ENCODE measurements around the gene PSMB5. TPM values are rescaled to one million over a fixed set of nuclear protein-coding genes. Genes with fewer than 3 reads are reported as not detected.

PSMB5 gene
- total RNA-seq (2011; cell fraction: chromatin; rRNA removed; ENCODE audit: low replicate concordance): 49.0 and 108 TPM in 2 replicates
- total RNA-seq (2011; cell fraction: nucleolus; rRNA removed): 166 and 172 TPM in 2 replicates
- total RNA-seq (2011; cell fraction: nucleoplasm; rRNA removed): 110 and 115 TPM in 2 replicates
- total RNA-seq (2014; rRNA removed): 279 and 297 TPM in 2 replicates
- total RNA-seq (2014; rRNA removed; fragmentation: Illumina TruSeq; extraction: Trizol): 204 and 223 TPM in 2 replicates
- 210 and 212 TPM in 2 replicates for total RNA-seq (2015; rRNA removed; fragmentation: Illumina TruSeq; extraction: Trizol)
- 198 and 218 TPM in 2 replicates for total RNA-seq (2021)
- polyA plus RNA-seq (2011; rRNA removed): 273 and 285 TPM in 2 replicates
- 421 and 454 TPM in 2 replicates for polyA plus RNA-seq (2011; cell fraction: cytosol; rRNA removed)
- 100 and 125 TPM in 2 replicates for polyA plus RNA-seq (2011; cell fraction: nucleus; rRNA removed)
- polyA plus RNA-seq (2012): 194 and 217 TPM in 2 replicates
- polyA plus RNA-seq (2014; fragmentation: Illumina TruSeq; extraction: Trizol): 194 and 201 TPM in 2 replicates
- polyA plus RNA-seq (2014; fragmentation: Nextera tagmentation; extraction: Ambion mirVana): 1,000 to 10,000 TPM; 1,679 to 1,870 TPM
- 249 and 269 TPM in 2 replicates for polyA plus RNA-seq (2014; rRNA removed)
- 242 and 304 TPM in 2 replicates for polyA minus RNA-seq (2011; rRNA and poly(A)+ RNA removed)
- polyA minus RNA-seq (2011; cell fraction: cytosol; rRNA and poly(A)+ RNA removed): 130 and 188 TPM in 2 replicates
- polyA minus RNA-seq (2011; cell fraction: nucleus; rRNA and poly(A)+ RNA removed): 61.7 and 82.4 TPM in 2 replicates
- Bru-seq, nascent RNA: percentile 90 among the genes with signal in this experiment
- BruChase-seq, experiment 1, labeled RNA remaining after a 2-hour chase: percentile 89 among the genes with signal in this experiment
- percentile 90 among the genes with signal in this experiment for BruChase-seq, experiment 2, labeled RNA remaining after a 6-hour chase
- long read RNA-seq, experiment 1, transcript PSMB5-202 (3 exons, 1,294 nt): major isoform, 426 of 566 reads
- long read RNA-seq, experiment 1, transcript PSMB5-203 (3 exons, 900 nt): minor isoform, 6 of 566 reads
- long read RNA-seq, experiment 1, transcript PSMB5-205 (4 exons, 1,117 nt): minor isoform, 39 of 566 reads
- long read RNA-seq, experiment 1, partial matches to known transcripts: 9 of 566 reads
- long read RNA-seq, experiment 1, other reads (novel, unspliced or antisense): 77 of 566 reads
- long read RNA-seq, experiment 2, transcript PSMB5-202 (3 exons, 1,294 nt): major isoform, 264 of 332 reads
- long read RNA-seq, experiment 2, transcript PSMB5-203 (3 exons, 900 nt): minor isoform, 6 of 332 reads
- long read RNA-seq, experiment 2, transcript PSMB5-205 (4 exons, 1,117 nt): minor isoform, 13 of 332 reads
- long read RNA-seq, experiment 2, partial matches to known transcripts: 13 of 332 reads
- long read RNA-seq, experiment 2, other reads (novel, unspliced or antisense): 31 of 332 reads
- long read RNA-seq, experiment 3, transcript PSMB5-203 (3 exons, 900 nt): minor isoform, 6 of 636 reads
- long read RNA-seq, experiment 3, transcript PSMB5-202 (3 exons, 1,294 nt): major isoform, 582 of 636 reads
- long read RNA-seq, experiment 3, transcript PSMB5-205 (4 exons, 1,117 nt): minor isoform, 21 of 636 reads
- long read RNA-seq, experiment 3, partial matches to known transcripts: 10 of 636 reads
- long read RNA-seq, experiment 3, other reads (novel, unspliced or antisense): 15 of 636 reads

DNA sequence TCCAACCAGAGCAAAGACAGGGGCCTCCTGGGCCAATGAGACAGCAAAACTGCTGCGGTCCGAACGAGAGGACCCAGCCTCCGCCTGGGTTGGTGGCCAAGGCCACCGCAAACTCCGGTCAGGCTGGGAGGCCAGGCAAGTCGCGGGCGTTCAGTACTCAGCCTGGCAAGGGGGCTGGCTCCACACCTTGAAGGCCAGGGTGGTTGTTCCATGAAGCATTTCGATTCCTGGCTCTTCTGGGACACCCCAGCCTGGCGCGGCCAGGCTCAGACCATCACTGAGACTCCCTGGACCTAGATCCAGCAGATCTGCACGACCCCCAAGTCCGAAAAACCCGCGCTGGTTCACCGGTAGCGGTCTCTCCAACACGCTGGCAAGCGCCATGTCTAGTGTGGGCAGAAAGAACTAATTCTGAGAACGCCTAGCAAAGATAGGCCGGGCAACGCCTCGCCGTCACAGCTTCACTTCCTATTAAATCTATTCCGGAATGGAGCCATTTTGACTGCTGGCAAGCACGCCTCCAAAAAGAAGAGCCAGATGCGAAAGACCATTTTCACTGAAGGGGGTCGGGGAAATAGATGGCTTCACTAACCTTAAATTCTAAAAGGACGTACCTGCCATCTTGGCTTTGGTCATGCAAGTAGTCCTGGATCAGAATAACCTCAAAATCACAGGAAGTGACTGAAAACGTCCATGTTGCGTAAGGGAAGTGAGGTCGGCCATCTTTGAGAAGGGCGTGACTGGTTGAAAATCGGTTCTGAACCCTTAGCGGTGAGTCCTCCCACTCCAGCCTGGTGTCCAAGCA, at the start of gene PSMB5:
PSMB5 (minus strand) TSS at position 403 of the 805 bp plus-strand sequence; CDS start at position 384, 19 bp downstream.
- FAIRE-seq: peak; percentile 99
- TF ChIP-seq SMAD1 (IDR thresholded peaks at IDR 0.05; ENCODE audit: low read depth, low read length, partially characterized antibody) (peak; percentile 33), PML (IDR thresholded peaks at IDR 0.05; ENCODE audit: low read length) (peak; percentile 43; the same call in 1 of the 2 replicates), CBX8 (IDR thresholded peaks at IDR 0.05; ENCODE audit: borderline replicate concordance, extremely low read depth, low read depth, low read length, poor library complexity, severe bottlenecking) (no peak), PRMT5 (CRISPR knock-in tag; IDR thresholded peaks at IDR 0.05) (no peak)
- TF ChIP-seq, protein P1, sequence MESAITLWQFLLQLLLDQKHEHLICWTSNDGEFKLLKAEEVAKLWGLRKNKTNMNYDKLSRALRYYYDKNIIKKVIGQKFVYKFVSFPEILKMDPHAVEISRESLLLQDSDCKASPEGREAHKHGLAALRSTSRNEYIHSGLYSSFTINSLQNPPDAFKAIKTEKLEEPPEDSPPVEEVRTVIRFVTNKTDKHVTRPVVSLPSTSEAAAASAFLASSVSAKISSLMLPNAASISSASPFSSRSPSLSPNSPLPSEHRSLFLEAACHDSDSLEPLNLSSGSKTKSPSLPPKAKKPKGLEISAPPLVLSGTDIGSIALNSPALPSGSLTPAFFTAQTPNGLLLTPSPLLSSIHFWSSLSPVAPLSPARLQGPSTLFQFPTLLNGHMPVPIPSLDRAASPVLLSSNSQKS (CRISPR knock-in tag; IDR thresholded peaks at IDR 0.05): no peak
- TF ChIP-seq, protein P2, sequence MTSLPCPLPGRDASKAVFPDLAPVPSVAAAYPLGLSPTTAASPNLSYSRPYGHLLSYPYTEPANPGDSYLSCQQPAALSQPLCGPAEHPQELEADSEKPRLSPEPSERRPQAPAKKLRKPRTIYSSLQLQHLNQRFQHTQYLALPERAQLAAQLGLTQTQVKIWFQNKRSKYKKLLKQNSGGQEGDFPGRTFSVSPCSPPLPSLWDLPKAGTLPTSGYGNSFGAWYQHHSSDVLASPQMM (CRISPR knock-in tag; IDR thresholded peaks at IDR 0.05): no peak
- TF ChIP-seq, protein P3, sequence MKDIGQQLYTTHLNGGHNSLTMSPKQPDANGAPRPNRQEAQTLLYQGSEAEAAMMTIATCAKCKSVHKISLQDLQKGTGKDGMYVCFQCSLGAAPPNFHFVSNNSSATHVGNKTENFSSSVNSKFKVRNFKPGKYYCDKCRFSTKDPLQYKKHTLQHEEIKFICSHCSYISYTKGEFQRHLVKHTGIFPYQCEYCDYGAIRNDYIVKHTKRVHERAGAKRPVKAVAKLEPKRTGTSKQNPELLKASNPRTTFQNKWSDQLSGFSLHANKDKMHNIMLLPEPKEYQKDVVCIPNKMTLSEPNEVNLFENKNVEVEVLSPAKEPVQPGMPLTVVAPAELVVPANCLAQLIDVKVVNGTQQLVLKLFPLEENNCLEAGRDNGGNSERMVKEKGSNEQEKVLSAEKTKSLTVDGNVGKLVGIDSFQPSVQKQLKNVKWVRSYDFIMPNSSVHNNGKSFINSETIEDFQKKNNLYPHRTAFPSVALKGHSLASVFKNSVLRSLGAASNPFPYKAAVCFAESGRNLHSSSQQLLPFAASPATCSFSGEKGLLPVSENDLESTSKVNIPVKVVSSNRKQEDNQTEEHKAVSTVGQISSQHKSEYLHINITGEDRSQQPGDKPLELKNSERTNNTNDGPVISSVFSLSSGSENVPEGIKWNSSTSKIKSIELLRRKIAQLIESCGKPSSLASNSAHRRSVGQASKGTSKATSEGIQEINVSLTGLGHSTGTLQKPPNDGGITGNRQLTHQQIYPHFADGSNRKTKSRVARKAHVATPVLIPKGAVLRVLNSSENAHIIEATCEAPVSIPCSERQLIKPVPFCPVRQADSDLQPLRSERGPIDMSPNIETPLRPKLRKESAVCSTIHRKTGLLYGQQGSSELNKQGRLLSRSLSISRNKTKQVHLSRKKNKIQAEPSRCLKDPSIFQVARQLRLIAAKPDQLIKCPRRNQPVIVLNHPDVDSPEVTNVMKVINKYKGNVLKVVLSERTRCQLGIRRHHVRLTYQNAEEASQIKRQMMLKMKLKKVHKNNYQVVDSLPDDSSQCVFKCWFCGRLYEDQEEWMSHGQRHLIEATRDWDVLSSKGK (CRISPR knock-in tag; IDR thresholded peaks at IDR 0.05): no peak

More for the DNA sequence above, at the start of gene PSMB5:
- ChIA-PET CTCF (ENCODE audit: low intra/inter-chr PET ratio) (no interaction called here), POLR2A (interaction anchor here (0.6 to 3.2 kb wide), 8 partner anchors 9 to 52 kb away, joined by 3 to 11 read pairs (median 4); partner anchors contain the start of genes AJUBA and CDH24)
- peak; percentile 98 for ATAC-seq
- H3K79me2 ChIP-seq (ENCODE audit: control insufficient read depth, insufficient read depth, low read length): peaks cover 40% of the 10 kb centered on the region
- H4K20me1 ChIP-seq (replicated peaks; ENCODE audit: control insufficient read depth, insufficient read depth, low read length): no peaks in the 10 kb centered on the region
- H3K9me1 ChIP-seq (ENCODE audit: control insufficient read depth, insufficient read depth, low read length): no peaks in the 10 kb centered on the region
- peak; percentile 85 to 97 (median 90) for DNase-seq (ENCODE audit: extremely low read depth in 1 of 4, low spot score in 3 of 4)
- no peaks in the 10 kb centered on the region for H3K27me3 ChIP-seq (ENCODE audit: control insufficient read depth in 2 of 2, insufficient read depth in 2 of 2, low read length in 2 of 2)
- no peaks in the 10 kb centered on the region for H3K9me3 ChIP-seq (replicated peaks; ENCODE audit: control insufficient read depth, insufficient read depth, low read depth, low read length)
- peaks cover 36% of the 10 kb centered on the region for H3K36me3 ChIP-seq (ENCODE audit: control insufficient read depth, insufficient read depth, low read length)
- H3K9ac ChIP-seq (ENCODE audit: insufficient read depth in 1 of 2, low read depth in 2 of 2, low read length in 2 of 2): peak within 1 kb of the TSS; percentile 98 to 100
- H3K4me3 ChIP-seq: peak within 1 kb of the TSS; percentile 78
- in situ Hi-C loops (cut with MboI): no loop called here
- H3K27ac ChIP-seq (ENCODE audit: extremely low read depth, low read depth, low read length): peak within 1 kb of the TSS; percentile 94
- 1% methylated on average over 36 of the region's 36 CpGs for WGBS (ENCODE audit: insufficient coverage, low coverage, missing lambda C conversion rate)
- peaks cover 9 to 14% of the 10 kb centered on the region in 2 experiments; a peak in 4 of 5 replicates for H3K4me1 ChIP-seq (replicated peaks in 1 of 2; ENCODE audit: control insufficient read depth in 2 of 2, insufficient read depth in 2 of 2, low read length in 2 of 2)
- intact Hi-C loops (cut with micrococcal nuclease): no loop called here
- peak within 1 kb of the TSS; percentile 97 for H3K4me2 ChIP-seq (ENCODE audit: insufficient read depth, low read length)
- peak within 1 kb of the TSS; percentile 99 for H2AFZ ChIP-seq (ENCODE audit: low read depth, low read length)
- BruUV-seq (replicated peaks): no TSS peak
